HepG2 (cell line): ENCODE measurements around the gene GLG1.

Source experiments
- BCL3 ChIP-seq: sonication (generic); formaldehyde crosslinking; IDR thresholded peaks from 2 replicates; pipeline ENCODE4 v1.5.1; 2020; ENCODE audit warnings: mild to moderate bottlenecking, missing genetic modification reagents, moderate library complexity
- KMT2A ChIP-seq: sonication (generic); formaldehyde crosslinking; IDR thresholded peaks from 2 replicates; pipeline ENCODE4 v1.4.0; 2020; ENCODE audit warnings: missing genetic modification reagents
- USF2 ChIP-seq, 2 experiments: sonication (generic) in 1 of 2; formaldehyde crosslinking in 1 of 2; IDR thresholded peaks; 2 replicates each; pipeline versions ENCODE4 v1.5.1 to v1.6.1; 2011 to 2020; ENCODE audit warnings: borderline replicate concordance in 1 of 2, low read depth in 1 of 2, low read length in 1 of 2, mild to moderate bottlenecking in 1 of 2, missing genetic modification reagents in 1 of 2, moderate library complexity in 1 of 2
- ZNF160 ChIP-seq: sonication (generic); formaldehyde crosslinking; IDR thresholded peaks from 2 replicates; pipeline ENCODE4 v1.8.0; 2022; ENCODE audit warnings: mild to moderate bottlenecking, inconsistent platforms, missing genetic modification reagents
- ZNF549 ChIP-seq: sonication (generic); formaldehyde crosslinking; IDR thresholded peaks from 2 replicates; pipeline ENCODE4 v1.5.0; 2020; ENCODE audit warnings: missing genetic modification reagents

GRCh38 chr16:74558873-74559272, 48.0 kb downstream of the GLG1 start:
- no peak for TF ChIP-seq ZNF549
- no peak for TF ChIP-seq BCL3
- no peak for TF ChIP-seq ZNF160 (CRISPR knock-in tag)
- no peak for TF ChIP-seq USF2 (IDR thresholded peaks at IDR 0.05; ENCODE audit: low read depth, low read length)
- no peak for TF ChIP-seq USF2 (CRISPR knock-in tag; IDR thresholded peaks at IDR 0.05; ENCODE audit: borderline replicate concordance)
- no peak for TF ChIP-seq KMT2A (CRISPR knock-in tag)
